ENCODE data around the gene MED13L. TPM values are rescaled to one million over a fixed set of nuclear protein-coding genes. Genes with fewer than 3 reads are reported as not detected.

The MED13L gene
- total RNA-seq, 2 donors from 2014 or later: 55.0 to 64.1 TPM

DNA sequence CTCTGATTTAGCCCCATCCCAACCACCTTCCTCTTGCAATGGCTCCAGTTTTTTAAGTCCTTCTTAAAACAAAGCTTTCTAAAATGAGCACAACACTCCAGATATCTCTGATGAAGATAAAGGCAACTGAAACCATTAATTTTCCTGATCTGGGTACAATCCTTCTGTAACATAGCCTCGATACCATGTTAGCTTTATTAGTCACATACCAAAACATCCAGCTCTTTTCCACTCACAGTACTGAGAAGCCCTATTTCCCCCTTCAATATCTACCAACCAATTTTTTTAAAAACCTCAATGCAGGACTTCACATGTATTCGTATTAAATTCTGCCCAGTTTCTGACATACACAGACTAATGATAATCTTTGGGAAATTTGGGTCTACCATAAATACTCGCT is 105.9 kb downstream of the MED13L start:
- no peaks in the 10 kb centered on the region for H3K9me3 ChIP-seq
- DNase-seq (ENCODE audit: low spot score): no peak
- TF ChIP-seq, protein P1, sequence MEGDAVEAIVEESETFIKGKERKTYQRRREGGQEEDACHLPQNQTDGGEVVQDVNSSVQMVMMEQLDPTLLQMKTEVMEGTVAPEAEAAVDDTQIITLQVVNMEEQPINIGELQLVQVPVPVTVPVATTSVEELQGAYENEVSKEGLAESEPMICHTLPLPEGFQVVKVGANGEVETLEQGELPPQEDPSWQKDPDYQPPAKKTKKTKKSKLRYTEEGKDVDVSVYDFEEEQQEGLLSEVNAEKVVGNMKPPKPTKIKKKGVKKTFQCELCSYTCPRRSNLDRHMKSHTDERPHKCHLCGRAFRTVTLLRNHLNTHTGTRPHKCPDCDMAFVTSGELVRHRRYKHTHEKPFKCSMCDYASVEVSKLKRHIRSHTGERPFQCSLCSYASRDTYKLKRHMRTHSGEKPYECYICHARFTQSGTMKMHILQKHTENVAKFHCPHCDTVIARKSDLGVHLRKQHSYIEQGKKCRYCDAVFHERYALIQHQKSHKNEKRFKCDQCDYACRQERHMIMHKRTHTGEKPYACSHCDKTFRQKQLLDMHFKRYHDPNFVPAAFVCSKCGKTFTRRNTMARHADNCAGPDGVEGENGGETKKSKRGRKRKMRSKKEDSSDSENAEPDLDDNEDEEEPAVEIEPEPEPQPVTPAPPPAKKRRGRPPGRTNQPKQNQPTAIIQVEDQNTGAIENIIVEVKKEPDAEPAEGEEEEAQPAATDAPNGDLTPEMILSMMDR (IDR thresholded peaks at IDR 0.05): no peak
- no peak overlapping the region for H3K4me3 ChIP-seq
- H3K4me1 ChIP-seq: peaks cover 0 to 24% of the 10 kb centered on the region in 2 donors
- H3K27ac ChIP-seq: no peak overlapping the region
- H3K36me3 ChIP-seq: no peaks in the 10 kb centered on the region
- no peaks in the 10 kb centered on the region for H3K27me3 ChIP-seq

DNA sequence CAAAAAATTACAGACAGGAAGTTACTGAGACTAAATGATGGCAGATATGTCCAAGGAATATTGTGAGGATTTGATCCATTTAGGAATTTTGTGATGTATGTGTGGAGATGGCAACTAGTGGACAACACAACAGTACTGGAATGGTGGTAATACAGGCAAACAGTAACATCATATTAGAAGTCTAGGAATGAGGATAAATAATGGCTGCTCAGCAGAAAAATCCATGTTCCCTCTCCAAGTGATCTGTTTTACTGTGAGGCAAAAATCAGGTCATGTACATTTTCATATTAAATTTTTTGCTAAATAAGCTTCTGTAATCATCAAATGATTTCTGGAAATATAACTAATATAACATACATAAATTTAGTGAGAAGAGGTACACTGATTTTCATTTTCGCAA is 108.4 kb downstream of the MED13L start:
- TF ChIP-seq, protein P1 (IDR thresholded peaks at IDR 0.05): no peak
- Histone ChIP-seq H3K36me3 (no peaks in the 10 kb centered on the region), H3K9me3 (no peaks in the 10 kb centered on the region), H3K27ac (no peak overlapping the region), H3K27me3 (no peaks in the 10 kb centered on the region), H3K4me3 (no peak overlapping the region), H3K4me1 (peaks cover 0 to 43% of the 10 kb centered on the region in 2 donors)
- DNase-seq (ENCODE audit: low spot score): no peak

DNA sequence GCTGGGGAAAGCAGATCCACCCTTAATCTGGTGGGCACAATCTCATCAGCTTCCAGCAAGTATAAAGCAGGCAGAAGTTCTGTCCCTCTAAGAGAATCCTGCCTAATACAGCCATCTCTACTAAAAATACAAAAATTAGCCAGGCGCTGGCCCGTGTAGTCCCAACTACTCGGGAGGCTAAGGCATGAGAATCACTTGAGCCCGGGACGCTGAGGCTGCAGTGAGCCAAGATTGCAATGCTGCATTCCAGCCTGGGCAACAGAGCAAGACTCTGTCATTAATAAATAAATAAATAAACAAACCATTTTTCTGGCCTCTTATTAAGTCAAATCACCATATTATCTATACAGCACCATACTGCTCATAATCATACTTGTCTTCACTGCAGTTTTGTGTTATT is 111.2 kb downstream of the MED13L start:
- Histone ChIP-seq H3K36me3 (no peaks in the 10 kb centered on the region), H3K27ac (no peak overlapping the region), H3K4me3 (no peak overlapping the region), H3K4me1 (peaks cover 0 to 41% of the 10 kb centered on the region in 2 donors), H3K27me3 (no peaks in the 10 kb centered on the region), H3K9me3 (no peaks in the 10 kb centered on the region)
- TF ChIP-seq, protein P1 (IDR thresholded peaks at IDR 0.05): no peak
- DNase-seq (ENCODE audit: low spot score): no peak

DNA sequence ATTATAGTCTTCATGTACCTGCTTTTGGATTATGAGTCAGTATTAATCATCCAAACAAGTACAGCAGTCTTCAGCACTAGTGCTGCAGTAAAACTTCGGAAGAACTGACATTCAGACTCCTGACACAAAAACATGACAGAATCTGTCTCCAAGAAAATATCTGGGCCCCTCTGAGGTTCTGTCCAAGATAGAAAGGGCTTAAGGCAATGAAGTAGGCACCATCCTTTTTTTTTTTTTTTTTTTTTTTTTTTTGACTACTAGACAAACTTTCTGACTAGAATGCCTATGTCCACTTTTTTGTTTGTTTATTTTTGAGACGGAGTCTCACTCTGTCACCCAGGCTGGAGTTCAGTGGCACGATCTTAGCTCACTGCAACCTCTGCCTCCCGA is 112.5 kb downstream of the MED13L start:
- Histone ChIP-seq H3K4me1 (peaks cover 0 to 40% of the 10 kb centered on the region in 2 donors), H3K36me3 (no peaks in the 10 kb centered on the region), H3K4me3 (no peak overlapping the region), H3K27me3 (no peaks in the 10 kb centered on the region), H3K9me3 (no peaks in the 10 kb centered on the region), H3K27ac (peak overlapping the region in 1 of 2 donors; percentile 52)
- no peak for DNase-seq (ENCODE audit: low spot score)
- TF ChIP-seq, protein P1 (IDR thresholded peaks at IDR 0.05): no peak

DNA sequence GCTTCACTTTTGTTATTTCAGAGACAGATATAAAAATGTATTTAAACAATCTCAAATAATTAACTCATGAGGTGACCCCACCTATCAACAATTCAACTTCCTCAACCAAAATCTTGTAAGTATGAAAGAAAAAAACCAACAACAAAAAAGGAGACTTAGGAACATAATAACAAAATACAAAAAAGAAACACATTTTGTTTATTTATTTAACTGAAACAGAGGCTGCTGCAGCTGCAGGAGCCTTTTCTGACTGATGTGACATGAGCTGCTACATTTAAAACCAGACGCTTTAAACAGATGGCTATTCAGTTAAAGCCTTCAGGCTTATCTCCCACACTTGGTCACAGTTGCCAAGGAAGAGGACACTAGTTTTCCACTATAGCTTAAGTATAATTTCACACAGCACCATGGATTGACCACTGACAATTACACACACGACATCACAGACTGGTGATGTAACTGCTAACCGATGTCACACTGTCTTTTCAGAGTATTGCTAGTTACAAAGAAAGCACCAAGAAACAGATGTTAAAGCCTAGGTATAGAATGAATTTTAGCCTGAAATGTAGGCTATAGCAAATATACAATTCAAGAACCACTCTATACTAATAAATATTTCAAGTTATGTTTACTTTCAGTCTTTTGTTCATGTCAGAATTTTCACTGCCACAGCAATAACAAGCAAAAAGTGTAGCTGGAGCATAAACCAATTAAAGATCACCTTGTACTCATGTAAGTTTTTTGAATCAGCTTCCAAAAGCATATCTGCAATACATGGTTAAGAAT is 113.0 kb downstream of the MED13L start:
- Histone ChIP-seq H3K27me3 (no peaks in the 10 kb centered on the region), H3K4me1 (peaks cover 0 to 46% of the 10 kb centered on the region in 2 donors), H3K4me3 (no peak overlapping the region), H3K36me3 (no peaks in the 10 kb centered on the region), H3K9me3 (no peaks in the 10 kb centered on the region), H3K27ac (peak overlapping the region in 1 of 2 donors; percentile 52)
- TF ChIP-seq, protein P1 (IDR thresholded peaks at IDR 0.05): no peak
- no peak for DNase-seq (ENCODE audit: low spot score)

DNA sequence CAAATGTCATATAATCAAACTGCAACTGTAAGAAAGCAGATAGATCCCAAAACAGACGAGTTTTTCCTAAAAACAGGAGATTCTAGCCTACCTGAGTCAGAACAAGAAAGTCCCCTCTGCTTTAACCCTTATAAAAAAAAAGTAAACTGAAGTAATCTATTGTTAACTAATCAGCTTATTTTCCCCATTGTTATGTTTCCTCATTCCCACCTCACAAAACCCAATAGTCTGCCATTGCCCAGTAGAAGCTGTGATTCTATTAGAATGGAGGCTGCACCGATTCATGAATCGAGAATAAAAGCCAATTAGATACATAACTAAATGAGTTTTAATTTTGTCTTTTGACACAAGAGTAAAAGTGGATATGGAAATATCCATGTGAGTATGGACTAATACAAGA is 115.4 kb downstream of the MED13L start:
- no peak overlapping the region for H3K4me3 ChIP-seq
- H3K27me3 ChIP-seq: no peaks in the 10 kb centered on the region
- no peaks in the 10 kb centered on the region for H3K36me3 ChIP-seq
- TF ChIP-seq, protein P1 (IDR thresholded peaks at IDR 0.05): no peak
- no peak overlapping the region for H3K27ac ChIP-seq
- H3K9me3 ChIP-seq: no peaks in the 10 kb centered on the region
- H3K4me1 ChIP-seq: peaks cover 0 to 65% of the 10 kb centered on the region in 2 donors
- DNase-seq (ENCODE audit: low spot score): no peak

Data from right atrium auricular region (tissue), 2 donors.